GM18519 (cell line): Measurements from ENCODE around the gene ESF1.
"Not testable (repeated sequence)": the region's sequence is repeated elsewhere in the genome, so short reads cannot be mapped to it uniquely, and the experiment has no call there.

Source experiments
- ATAC-seq: cut with Tn5 transposase; IDR thresholded peaks from one replicate; pipeline ENCODE4 v1.9.1; 2021; ENCODE audit warnings: mild to moderate bottlenecking, moderate library complexity; ENCODE audit not compliant: unreplicated experiment, low FRiP score

Gene ESF1

GRCh38 chr20:13741879-13742278 is 42.8 kb downstream of the ESF1 start:
- ATAC-seq: no peak

DNA sequence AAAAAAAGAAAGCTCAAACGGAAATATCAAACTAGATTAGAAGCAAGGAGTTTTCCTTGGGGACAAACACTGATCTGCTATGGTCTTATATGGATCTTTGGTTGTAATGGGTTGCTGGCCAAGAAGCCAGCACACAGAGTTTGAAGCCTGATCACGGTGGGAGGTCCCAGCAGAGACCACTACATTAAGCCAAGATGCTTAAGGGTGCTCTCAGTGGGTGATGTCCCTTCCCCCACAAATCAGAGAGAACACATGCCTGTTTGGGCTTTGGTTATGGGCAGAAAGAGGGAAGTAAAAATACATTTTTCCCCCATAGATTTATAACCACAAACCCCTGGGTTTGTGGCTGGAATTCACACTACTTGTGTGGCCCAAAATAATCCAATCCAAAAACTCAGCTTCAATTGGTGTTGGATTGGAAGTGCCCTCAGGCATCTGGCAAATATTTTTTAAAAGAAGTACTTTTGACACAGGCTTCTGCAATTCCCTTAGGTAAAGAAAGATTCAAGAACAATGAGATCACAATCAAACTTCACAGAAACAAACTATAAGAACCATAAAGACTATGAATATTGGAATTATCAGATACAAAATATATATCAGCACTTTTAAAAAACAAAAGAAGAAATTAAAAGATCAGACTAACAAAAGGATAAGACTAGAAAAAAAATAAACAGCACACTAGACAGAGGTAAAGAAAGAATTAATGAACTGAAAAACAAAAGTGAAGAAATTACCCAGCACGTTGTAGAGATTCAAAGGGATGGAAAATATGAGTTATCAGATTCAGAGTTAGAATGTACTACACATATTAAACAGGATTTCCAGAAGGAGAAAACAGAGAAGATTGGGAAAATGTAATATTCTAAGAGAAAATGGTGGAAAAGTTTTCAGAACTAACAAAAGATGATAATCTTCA is 44.7 kb downstream of the ESF1 start:
- ATAC-seq: no peak

DNA sequence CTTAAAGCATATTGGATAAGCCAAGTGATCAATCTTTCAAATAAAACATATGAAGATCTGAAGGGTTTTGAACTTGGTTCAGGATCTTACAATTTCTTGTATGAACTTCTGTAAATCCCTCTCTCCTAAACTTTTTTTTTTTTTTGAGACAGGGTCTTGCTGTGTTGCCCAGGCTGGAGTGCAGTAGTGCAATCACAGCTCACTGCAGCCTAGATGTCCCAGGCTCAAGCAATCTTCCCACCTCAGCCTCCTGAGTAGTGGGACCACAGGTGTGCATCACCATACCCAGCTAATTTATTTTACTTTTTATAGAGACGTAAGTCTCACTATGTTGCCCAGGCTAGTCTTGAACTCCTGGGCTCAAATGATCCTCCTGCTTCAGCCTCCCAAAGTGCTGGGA is 46.5 kb downstream of the ESF1 start:
- ATAC-seq: not testable (repeated sequence)

- ATAC-seq: no peak
These were observed 48.1 kb downstream of the ESF1 start for GRCh38 chr20:13736436-13737191.

DNA sequence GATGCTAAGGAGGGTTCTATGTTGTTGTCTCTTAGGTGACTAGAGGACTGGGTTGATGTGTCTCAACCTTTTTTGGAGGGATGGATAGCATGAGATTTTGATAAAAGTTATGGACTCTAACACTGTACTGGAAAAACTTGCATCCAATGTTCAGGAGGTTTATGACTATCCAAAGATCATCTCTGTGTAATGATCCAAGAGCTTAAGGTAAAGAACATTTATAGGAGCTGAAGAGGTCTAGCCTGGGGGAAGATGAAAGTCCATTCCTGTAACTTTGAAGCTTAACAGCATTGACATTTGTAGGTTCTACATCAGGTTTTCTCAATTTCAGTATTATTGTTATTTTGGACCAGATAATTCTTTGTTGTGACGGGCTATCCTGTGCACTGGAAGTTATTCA is 48.9 kb downstream of the ESF1 start:
- ATAC-seq: no peak

GRCh38 chr20:13723011-13723410 is 61.7 kb downstream of the ESF1 start:
- no peak for ATAC-seq

DNA sequence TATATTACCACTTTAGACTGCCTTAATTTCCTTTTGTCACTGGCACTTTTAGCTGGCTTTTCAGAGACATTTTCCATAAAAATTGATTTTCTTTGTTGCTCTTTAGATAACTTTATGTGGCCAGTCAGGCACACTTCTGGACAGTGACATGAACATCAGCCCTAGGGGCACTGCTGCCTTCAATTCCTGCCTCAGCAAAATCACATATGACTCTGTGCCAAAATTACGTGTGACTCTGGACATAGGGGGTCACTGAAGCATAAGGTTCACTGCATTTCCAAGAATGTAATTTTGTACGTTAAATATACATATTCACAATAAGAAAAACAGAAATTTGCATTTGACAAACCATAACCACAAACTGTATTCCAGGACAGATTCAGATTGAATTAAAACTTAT is 66.5 kb downstream of the ESF1 start:
- ATAC-seq: peak; percentile 28

- ATAC-seq: peak; percentile 91
These were observed 67.1 kb downstream of the ESF1 start for GRCh38 chr20:13717631-13718044.

- no peak for ATAC-seq
These were observed 69.5 kb downstream of the ESF1 start for GRCh38 chr20:13715171-13715570.

- no peak for ATAC-seq
These were observed 76.5 kb downstream of the ESF1 start for GRCh38 chr20:13708234-13708633.

- no peak for ATAC-seq
These were observed 81.5 kb downstream of the ESF1 start for GRCh38 chr20:13703265-13703664.

GRCh38 chr20:13701486-13701885 is 83.2 kb downstream of the ESF1 start:
- no peak for ATAC-seq

DNA sequence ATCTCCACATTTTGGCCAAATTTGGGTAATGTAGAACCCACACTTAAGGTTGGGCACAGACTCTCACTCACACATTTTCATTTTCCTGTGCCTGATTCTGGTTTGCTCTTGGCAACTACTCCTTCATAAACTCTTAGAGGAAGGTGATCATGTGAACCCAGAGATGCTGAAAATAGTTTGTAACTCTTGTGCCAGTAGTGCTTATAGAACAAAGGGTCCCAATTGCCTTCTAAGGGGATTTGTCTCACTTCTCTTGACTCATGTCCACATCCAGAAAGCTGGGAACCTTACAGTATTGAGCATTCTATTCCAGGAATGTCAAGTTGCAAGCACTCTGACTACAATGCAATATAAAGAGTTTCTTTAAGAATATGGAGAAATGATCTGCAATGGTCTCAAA is 84.0 kb downstream of the ESF1 start:
- ATAC-seq: no peak

GRCh38 chr20:13694420-13695150 is 90.1 kb downstream of the ESF1 start:
- no peak for ATAC-seq

DNA sequence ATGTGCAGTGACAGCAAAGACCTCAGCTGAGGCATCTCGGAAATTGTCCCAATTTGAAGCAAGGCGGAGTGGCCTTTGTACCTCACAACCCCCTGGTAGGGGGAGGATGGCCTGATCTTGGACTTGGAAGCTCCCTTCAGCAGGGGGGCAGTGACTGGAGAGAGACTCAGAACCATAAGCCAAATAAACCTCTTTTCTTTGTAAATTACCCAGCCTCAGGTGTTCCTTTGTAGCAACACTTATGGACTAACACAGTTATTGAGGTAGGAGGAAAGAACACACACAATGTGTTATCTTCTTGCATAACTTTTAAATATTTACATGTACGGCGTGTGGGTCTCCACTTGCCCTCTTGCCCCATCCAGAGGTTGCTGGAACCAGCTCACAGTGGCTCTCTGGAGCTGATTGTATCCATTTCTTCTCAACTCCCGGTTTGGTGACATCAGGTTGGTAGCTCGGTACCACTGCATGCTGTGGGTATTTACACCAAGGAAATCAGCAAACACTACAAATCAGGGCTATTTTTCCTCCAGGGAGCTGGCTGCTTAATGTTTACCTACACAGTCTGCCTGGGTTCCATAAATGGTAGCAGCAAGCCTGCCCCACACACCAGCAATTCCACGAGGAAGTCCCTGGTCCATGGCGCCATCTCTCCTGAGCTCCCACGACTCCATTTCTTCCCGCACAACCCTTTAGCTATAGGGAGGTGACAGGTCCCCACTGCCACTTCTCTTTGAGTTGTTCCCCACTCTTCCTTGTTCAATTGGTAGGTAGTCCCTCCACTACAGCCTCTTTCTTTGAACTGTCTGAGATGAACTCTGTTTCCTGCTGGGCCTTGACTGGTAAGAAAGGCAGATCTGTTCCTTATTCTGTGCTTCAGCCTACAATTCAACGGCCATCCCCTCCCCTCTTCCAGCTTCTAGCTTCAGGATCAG is 91.7 kb downstream of the ESF1 start:
- ATAC-seq: no peak

DNA sequence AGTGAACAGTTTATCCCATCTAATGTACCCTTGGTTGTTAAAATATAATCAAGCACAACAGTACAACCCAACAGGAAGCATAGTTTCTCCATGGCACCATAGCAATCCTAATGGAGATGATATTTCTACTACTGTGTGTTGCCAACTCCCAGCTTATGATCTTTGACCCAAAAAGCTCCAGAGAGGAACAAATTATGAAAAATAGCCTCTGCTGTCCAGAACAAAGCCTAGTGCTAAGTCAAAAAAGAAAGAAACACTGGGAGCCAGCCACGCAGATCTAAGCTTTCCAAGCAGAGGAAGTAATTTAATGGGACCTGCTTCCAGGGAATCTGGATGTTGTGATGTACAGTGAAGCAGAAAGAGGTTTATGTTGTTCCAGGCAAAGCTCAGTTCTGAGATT is 93.8 kb downstream of the ESF1 start:
- ATAC-seq: no peak

GRCh38 chr20:13687815-13688214 is 96.9 kb downstream of the ESF1 start:
- ATAC-seq: no peak

DNA sequence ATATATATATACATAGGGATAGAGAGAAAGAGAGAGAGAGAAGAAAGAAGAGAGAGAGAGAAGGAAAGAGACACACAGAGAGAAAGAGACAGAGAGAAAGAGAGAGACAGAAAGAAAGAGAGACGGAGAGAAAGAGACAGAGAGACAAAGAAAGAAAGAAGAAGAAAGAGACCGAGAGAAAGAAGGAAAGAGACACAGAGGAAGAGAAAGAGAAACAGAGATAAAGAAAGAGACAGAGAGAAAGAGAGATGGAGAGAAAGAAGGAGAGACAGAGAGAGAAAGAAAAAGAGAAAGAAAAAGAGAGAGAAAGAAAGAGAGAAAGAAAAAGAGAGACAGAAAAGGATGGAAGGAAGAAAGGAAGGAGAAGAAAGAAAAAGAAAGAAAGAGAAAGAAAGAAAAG is 99.1 kb downstream of the ESF1 start:
- ATAC-seq: no peak

DNA sequence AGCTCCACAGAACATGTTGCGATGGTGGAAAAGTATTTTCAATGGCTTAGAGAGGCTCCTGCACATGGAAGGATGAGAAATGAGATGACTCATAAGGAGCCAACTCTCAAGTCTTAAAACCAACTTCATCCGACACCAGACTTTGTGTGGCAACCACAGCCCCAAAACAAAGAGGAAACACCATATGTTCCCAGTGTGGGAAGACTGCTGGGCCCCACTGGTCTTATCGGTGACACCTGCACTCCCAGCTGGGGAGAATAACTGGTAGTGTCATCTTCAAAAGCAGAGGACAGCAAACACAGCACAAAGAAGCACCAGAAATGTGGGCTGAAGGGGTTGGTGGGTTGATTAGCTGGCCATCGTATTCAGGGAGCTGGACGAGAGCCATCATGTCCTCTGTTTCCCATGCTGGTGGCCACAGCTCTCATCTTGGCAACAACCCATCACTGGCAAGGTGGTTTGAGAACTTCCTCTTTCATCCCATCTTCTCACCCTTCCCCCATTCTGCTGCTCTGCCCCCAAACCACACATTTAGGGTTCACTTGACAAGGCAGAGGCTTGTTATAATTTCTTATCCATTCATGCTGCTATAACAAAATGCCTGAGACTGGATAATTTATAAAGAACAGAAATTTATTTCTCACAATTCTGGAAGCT is 100.0 kb downstream of the ESF1 start:
- peak; percentile 46 for ATAC-seq
